GM18517 (cell line): Measurements from ENCODE around the gene SLC25A25.
A peak's percentile ranks its signal among the peaks of the same experiment; 100 is the strongest.

ENCODE experiments used
- ATAC-seq: cut with Tn5 transposase; IDR thresholded peaks from one replicate; pipeline ENCODE4 v1.9.1; 2021; ENCODE audit warnings: mild to moderate bottlenecking, moderate library complexity; ENCODE audit not compliant: unreplicated experiment

The SLC25A25 gene

GRCh38 chr9:128072144-128073021 lies 4.4 kb downstream of the SLC25A25 start:
- peak; percentile 20 for ATAC-seq

GRCh38 chr9:128073253-128073886 lies 5.3 kb downstream of the SLC25A25 start:
- ATAC-seq = no peak

GRCh38 chr9:128077847-128078503 lies 9.9 kb downstream of the SLC25A25 start:
- ATAC-seq = no peak

DNA sequence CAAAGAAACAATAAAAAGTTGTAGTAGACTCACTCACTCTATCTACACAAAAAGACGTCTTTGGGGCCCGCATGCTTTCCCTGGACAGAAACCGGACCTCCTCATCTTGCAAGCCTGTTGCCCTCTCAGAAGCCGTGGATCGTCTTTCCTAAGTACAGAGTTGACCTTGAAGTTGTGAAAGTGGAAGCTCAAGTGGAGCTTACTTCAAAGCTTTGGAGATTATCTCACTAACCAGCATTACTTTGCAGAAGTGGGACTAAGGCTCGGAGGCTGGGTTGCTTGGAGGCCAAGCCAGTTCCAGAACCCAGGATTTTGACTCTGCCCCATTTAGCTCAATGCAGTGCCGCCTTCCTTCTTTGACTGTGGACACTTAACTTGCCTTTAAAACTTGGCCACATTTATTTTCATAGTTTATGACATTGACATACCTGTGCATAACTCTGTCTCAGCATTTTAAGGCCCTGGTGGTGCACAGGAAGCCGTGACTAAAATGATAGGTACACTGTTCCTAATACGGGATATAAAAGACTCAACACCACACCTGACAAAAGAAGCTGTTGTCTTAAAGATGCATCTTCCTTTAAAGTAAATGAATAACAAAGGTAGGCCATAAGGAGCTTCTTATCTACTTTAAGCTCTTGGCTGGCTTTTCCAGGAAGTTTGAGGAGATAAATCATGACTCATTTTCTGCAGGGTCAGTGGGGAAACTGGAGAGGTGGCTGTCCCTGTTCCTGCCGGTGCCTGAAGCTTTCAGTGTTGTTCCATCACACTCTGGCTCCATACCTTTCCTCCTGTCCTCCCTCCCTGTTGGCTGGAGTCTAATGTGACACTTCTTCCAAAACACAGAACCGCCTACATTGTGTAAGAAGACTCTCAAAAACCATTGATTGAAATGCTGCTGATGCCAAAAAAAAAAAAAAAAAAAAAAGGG lies 10.7 kb downstream of the SLC25A25 start:
- ATAC-seq = no peak

DNA sequence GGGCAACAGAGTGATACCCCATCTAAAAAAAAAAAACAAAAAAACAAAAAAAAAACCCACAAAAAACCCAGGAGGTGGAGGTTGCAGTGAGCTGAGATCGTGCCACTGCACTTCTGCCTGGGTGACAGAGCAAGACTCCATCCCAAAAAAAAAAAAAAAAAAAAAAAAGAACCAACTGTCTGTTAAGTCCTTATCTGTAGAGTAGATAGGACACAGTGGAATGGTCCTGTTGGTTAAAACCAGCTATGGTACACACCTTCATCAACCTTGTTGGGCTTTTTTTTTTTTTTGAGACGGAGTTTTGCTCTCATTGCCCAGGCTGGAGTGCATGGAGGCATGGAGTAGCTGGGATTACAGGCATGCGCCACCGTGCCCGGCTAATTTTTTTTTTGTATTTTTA lies 12.2 kb downstream of the SLC25A25 start:
- no peak for ATAC-seq

DNA sequence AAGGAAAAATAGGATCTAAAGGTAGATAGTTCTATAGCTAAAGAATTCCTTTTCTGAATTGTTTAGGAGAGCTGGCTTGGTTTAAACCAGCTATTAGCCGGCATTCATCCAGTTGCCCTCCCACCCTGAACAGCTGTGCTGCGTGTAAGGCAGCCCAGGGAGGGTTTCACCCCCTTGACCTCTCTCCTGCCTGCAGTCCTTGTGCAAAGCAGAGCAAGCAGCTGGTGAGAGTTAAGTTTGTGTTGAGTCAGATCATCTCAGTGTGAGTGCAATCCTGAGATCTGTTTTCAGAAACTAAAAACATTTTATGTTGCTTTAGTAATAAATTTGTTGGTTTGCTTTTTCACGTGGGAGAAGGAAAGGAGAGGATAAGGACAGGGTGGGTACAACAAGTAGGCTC lies 13.0 kb downstream of the SLC25A25 start:
- ATAC-seq = no peak

GRCh38 chr9:128082151-128082550 lies 14.1 kb downstream of the SLC25A25 start:
- no peak for ATAC-seq

- ATAC-seq = no peak
These were observed 16.7 kb downstream of the SLC25A25 start for GRCh38 chr9:128084746-128085145.

- ATAC-seq = no peak
These were observed 17.9 kb downstream of the SLC25A25 start for GRCh38 chr9:128085943-128086342.

GRCh38 chr9:128087262-128087661 lies 19.2 kb downstream of the SLC25A25 start:
- ATAC-seq = no peak

DNA sequence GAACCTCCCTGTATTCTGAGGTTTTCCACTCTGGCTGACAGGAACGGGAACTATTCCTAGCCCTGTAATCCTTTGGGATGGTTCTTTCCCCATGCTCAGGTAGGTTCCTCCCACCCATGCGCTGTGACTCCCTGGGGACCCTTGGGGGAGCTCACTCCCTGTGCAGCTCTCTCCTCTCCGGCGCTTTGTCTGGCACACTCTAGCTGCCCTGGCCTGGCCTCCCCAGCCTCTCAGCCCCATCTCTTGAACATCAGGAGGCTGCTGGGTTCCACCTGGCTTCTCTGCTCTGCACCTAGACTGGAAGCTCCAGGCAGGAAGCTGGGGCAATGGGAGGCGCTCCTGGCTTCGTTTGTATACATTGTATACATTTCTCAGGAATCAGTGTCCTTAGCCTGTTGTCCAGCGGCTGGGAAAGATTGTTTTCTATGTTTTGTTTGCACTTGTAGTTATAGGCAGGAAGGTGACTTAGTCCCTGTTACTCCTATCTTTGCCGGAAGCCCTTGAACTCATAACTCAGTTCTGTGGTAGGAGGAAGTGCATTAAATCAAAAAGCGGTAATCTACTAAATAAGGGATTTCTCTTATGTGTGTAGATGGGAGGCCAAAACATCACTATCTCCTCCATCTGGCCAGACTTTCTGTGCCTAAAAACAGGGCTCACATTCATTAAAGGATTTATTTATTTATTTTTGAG lies 20.4 kb downstream of the SLC25A25 start:
- no peak for ATAC-seq

- ATAC-seq = no peak
These were observed 21.3 kb downstream of the SLC25A25 start for GRCh38 chr9:128089299-128089698.

DNA sequence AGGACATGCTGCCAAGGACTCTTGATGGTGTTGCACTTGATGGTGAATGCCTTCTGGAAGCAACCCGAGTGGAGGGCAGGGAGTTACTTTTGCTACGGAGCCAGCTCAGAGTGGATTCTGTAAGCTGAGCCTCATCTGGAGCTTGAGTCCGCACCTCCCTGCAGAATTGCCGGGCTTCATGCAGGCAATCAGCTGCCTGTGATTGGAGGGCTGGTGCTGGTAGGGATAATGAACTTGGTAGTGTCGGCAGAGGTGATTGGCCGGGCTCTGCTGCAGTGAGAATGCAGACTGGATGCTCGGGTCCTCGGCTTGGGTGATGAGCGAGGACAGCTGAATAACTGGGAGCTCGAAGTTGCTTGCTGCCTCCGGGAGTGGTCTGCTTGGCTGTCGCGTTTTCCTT lies 23.1 kb downstream of the SLC25A25 start:
- ATAC-seq = no peak

- no peak for ATAC-seq
These were observed 23.5 kb downstream of the SLC25A25 start for GRCh38 chr9:128091571-128091970.

GRCh38 chr9:128092199-128092977 lies 24.4 kb downstream of the SLC25A25 start:
- ATAC-seq = no peak

- ATAC-seq = no peak
These were observed 25.0 kb downstream of the SLC25A25 start for GRCh38 chr9:128093011-128093410.

DNA sequence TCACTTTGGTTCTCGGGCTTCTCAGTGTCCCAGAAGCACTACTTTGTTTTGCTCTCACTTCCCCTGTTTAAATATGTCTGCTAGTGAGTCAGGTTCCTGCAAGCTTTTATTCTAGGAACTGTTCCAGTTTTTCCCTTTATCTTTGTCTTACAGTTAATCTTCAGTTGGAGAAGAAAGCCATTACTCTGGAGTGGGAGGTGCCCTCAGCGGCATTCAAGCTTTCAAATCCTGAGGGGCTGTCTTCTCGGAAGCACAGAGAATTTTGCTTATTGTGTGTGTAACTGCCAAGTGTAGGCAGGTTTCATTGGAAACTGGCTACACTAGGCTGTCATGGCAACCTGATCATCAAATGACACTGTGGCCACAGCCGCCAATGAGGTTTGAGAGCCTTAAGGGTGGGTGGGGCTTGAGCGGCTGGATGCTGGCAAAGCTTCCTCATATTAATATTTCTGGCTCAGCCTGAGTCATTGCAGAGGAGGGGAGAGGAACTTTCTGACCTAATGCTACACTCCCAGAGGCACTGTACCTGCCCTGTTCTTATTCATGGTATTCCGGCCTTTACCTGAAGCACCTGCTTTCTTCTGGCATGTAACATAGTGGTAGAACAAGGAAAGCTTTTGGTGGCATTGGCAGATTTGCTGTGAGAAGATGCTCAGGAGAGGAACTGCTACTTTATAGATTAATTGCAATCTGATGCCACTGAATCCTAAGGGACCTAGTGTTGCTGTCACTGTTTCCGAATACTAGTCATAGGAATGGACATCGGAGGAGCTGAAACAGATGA lies 26.3 kb downstream of the SLC25A25 start:
- peak; percentile 71 for ATAC-seq

GRCh38 chr9:128094950-128095544 lies 27.0 kb downstream of the SLC25A25 start:
- ATAC-seq = no peak
